Right atrium auricular region (tissue), 2 donors: ENCODE results near the gene OR5K2. TPM values are rescaled to one million over a fixed set of nuclear protein-coding genes. Genes with fewer than 3 reads are reported as not detected.

Source experiments
- DNase-seq: peaks from one replicate; pipeline ENCODE4 v3.0.0-alpha.2; 2019; ENCODE audit warnings: low spot score
- H3K27ac ChIP-seq, 2 donors: fragments of 200-600 bp; sonication (generic); 1 replicate in 1 of 2; 2 replicates in 1 of 2; pipeline ENCODE4 v1.5.1; 2016 to 2019
- H3K27me3 ChIP-seq, 2 donors: fragments of 200-600 bp; sonication (generic); one replicate each; pipeline versions ENCODE4 v1.5.1 to v1.6.0; 2017 to 2019
- H3K36me3 ChIP-seq: fragments of 200-600 bp; sonication (generic); one replicate; pipeline ENCODE4 v1.5.1; 2016
- H3K4me1 ChIP-seq, 2 donors: fragments of 200-600 bp; sonication (generic); one replicate each; pipeline versions ENCODE4 v1.5.1 to v1.6.0; 2017 to 2019
- H3K4me3 ChIP-seq, 2 donors: fragments of 200-600 bp; sonication (generic); 1 replicate in 1 of 2; 2 replicates in 1 of 2; pipeline ENCODE4 v1.5.1; 2017 to 2019; ENCODE audit warnings: mild to moderate bottlenecking in 1 of 2, moderate library complexity in 1 of 2
- H3K9me3 ChIP-seq, 2 donors: fragments of 200-600 bp; sonication (generic); one replicate each; pipeline ENCODE4 v1.5.1; 2019
- total RNA-seq, 2 donors: library from RNA; depleted of rRNA; stranded (reverse); fragments of >200 nt; gene quantifications; one replicate each; pipeline ENCODE4 v1.1.0, GENCODE V29; 2016
- TF ChIP-seq, protein P1 (sequence below), 2 donors: fragments of 200-600 bp; sonication (generic); IDR thresholded peaks; one replicate each; pipeline ENCODE4 v1.5.1; 2019; ENCODE audit warnings: antibody characterized with exemption in 2 of 2

The OR5K2 gene
- not detected for total RNA-seq

DNA sequence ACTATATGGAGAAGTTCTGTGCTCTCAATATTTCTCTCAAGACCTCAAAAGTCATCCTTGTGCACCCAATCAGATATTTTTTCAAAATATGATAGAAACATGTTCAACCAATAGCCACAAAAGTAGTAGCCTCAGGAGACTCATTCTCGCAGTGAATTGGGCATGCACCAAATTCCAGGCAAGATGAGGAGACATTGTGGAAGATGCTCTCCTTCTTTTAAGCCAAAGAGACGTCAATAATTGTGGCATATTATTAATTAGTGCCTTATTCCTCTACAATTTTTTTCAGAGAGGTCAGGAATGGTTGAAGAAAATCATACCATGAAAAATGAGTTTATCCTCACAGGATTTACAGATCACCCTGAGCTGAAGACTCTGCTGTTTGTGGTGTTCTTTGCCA, at the start of gene OR5K2:
Gene OR5K2 (plus strand): TSS at position 301 of the 400 bp plus-strand sequence. CDS start 0 bp downstream, at position 301.
- H3K27me3 ChIP-seq, result no peaks in the 10 kb centered on the region
- H3K4me1 ChIP-seq, result no peaks in the 10 kb centered on the region
- TF ChIP-seq, protein P1, sequence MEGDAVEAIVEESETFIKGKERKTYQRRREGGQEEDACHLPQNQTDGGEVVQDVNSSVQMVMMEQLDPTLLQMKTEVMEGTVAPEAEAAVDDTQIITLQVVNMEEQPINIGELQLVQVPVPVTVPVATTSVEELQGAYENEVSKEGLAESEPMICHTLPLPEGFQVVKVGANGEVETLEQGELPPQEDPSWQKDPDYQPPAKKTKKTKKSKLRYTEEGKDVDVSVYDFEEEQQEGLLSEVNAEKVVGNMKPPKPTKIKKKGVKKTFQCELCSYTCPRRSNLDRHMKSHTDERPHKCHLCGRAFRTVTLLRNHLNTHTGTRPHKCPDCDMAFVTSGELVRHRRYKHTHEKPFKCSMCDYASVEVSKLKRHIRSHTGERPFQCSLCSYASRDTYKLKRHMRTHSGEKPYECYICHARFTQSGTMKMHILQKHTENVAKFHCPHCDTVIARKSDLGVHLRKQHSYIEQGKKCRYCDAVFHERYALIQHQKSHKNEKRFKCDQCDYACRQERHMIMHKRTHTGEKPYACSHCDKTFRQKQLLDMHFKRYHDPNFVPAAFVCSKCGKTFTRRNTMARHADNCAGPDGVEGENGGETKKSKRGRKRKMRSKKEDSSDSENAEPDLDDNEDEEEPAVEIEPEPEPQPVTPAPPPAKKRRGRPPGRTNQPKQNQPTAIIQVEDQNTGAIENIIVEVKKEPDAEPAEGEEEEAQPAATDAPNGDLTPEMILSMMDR (IDR thresholded peaks at IDR 0.05), result no peak
- H3K27ac ChIP-seq, result no peak within 1 kb of the TSS
- H3K9me3 ChIP-seq, result no peaks in the 10 kb centered on the region
- no peak for DNase-seq
- no peak within 1 kb of the TSS for H3K4me3 ChIP-seq
- H3K36me3 ChIP-seq, result no peaks in the 10 kb centered on the region

DNA sequence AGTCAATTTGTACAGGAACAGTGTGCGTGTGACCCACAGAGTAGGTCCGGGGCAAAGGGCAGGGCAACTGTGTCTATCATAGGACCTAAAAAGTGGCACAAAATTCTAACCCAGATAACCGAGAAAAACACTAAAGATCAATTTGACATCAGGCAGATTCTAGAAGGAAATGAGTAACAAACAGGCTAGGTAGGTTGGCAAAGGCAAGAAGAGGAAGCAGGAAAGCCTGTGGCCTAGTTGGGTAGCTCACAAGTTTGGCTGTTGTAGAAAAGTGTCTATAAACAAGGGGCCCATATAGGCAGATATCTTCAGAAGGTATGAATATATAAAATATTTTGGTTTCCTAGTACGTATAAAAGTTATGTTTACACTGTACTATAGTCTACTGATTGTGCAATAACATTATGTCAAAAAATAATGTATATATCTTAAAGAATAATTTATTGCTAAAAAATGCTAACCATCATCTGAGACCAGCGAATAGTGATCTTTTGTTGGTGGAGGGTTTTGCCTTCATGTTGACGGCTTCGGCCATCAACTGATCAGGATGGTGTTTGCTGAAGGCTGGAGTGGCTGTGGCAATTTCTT, 47.8 kb upstream of the OR5K2 start:
- H3K27me3 ChIP-seq, result no peaks in the 10 kb centered on the region
- H3K4me1 ChIP-seq, result no peaks in the 10 kb centered on the region
- TF ChIP-seq, protein P1 (IDR thresholded peaks at IDR 0.05), result no peak
- H3K4me3 ChIP-seq, result no peak overlapping the region
- H3K9me3 ChIP-seq, result no peaks in the 10 kb centered on the region
- H3K36me3 ChIP-seq, result no peaks in the 10 kb centered on the region
- no peak overlapping the region for H3K27ac ChIP-seq
- no peak for DNase-seq

DNA sequence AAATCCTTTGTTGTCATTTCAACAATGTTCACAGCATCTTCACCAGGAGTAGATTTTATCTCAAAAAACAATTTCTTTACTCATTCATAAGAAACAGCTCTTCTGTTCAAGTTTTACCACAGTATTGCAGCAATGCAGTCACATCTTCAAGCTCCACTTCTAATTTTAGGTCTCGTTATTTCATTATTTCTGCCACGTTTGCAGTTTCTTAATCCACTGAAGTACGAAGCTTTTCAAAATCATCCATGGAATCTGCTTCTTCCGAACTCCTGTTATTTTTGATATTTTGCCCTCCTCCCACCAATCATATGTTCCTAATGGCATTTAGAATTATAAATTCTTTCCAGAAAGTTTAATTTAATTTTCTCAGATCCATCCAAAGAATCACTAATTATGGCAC, 47.1 kb upstream of the OR5K2 start:
- Histone ChIP-seq H3K27ac (no peak overlapping the region), H3K36me3 (no peaks in the 10 kb centered on the region), H3K4me1 (no peaks in the 10 kb centered on the region), H3K9me3 (no peaks in the 10 kb centered on the region), H3K4me3 (no peak overlapping the region), H3K27me3 (no peaks in the 10 kb centered on the region)
- TF ChIP-seq, protein P1 (IDR thresholded peaks at IDR 0.05), result no peak
- no peak for DNase-seq

DNA sequence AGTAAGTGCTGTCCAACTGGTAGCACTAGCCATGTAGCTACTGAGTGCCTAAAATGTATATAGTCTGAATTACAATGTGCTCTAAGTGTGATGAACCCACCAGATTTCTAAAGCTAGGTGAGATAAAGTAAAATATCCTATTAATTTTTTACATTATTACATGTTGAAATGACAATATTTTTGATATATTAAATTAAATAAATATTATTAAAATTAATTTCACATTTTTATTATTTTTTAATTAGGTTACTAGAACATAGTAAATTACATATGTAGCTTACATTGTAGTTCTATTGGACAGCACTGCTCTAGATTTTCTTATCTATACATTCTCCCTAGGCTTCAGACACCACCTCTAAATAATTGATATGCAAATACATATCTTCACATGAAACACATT, 43.7 kb upstream of the OR5K2 start:
- DNase-seq, result no peak
- Histone ChIP-seq H3K4me3 (no peak overlapping the region), H3K36me3 (no peaks in the 10 kb centered on the region), H3K27ac (no peak overlapping the region), H3K27me3 (no peaks in the 10 kb centered on the region), H3K4me1 (no peaks in the 10 kb centered on the region), H3K9me3 (peaks cover 0 to 4% of the 10 kb centered on the region in 2 donors)
- TF ChIP-seq, protein P1 (IDR thresholded peaks at IDR 0.05), result no peak

DNA sequence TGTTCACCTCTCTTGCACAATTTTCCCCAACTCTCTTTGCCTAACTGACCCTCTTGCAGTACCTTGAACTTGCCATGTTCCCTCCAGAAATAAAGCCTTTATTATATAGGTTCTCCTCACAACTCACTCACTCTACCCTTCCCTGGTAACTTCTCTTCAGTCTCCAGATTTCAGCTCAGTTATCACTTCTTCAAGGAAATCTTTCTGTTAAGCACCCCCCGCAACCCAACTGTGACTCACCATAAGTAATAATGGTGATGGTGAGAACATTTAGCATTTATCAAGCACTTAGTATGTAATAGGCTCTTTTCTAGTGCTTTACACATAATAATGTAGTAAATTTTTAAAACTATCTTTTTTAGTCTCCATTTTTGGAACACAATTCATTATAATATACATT, 42.6 kb upstream of the OR5K2 start:
- no peaks in the 10 kb centered on the region for H3K36me3 ChIP-seq
- TF ChIP-seq, protein P1 (IDR thresholded peaks at IDR 0.05), result no peak
- H3K4me3 ChIP-seq, result no peak overlapping the region
- no peaks in the 10 kb centered on the region for H3K27me3 ChIP-seq
- peaks cover 0 to 4% of the 10 kb centered on the region in 2 donors for H3K9me3 ChIP-seq
- H3K27ac ChIP-seq, result no peak overlapping the region
- no peak for DNase-seq
- H3K4me1 ChIP-seq, result no peaks in the 10 kb centered on the region

DNA sequence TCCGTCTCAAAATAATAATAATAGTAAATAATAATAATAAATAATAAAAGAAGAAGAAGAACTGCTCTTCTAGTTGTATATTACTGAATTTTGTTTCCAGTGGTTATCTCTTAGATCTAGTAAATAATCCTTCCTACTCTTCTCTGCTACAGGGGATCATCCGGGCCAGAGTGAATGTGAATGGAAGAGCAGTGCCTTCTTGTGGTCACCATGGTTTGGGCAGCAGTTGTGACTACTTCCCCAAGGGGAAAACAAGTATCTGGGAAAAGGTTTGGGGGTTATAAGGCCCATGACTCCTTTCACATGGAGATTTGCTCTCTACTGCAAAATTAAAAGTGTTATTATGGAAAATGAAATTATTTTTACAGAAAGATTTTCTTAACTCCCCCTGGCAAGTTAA, 39.9 kb upstream of the OR5K2 start:
- Histone ChIP-seq H3K36me3 (no peaks in the 10 kb centered on the region), H3K4me1 (no peaks in the 10 kb centered on the region), H3K9me3 (peaks cover 0 to 4% of the 10 kb centered on the region in 2 donors), H3K27ac (no peak overlapping the region), H3K27me3 (no peaks in the 10 kb centered on the region), H3K4me3 (no peak overlapping the region)
- TF ChIP-seq, protein P1 (IDR thresholded peaks at IDR 0.05), result no peak
- no peak for DNase-seq
